Stimulated activated CD8-positive, alpha-beta memory T cell treated with anti-CD3 and anti-CD28 coated beads, Interleukin-2, amount 100 ng/mL, for 48 hours (primary cell): ENCODE results near the gene ITGB6.

ENCODE experiments used
- DNase-seq, 2 donors: peaks; one replicate each; pipeline ENCODE4 v3.0.0-alpha.2; 2020; ENCODE audit warnings: low read depth in 2 of 2

Gene ITGB6

DNA sequence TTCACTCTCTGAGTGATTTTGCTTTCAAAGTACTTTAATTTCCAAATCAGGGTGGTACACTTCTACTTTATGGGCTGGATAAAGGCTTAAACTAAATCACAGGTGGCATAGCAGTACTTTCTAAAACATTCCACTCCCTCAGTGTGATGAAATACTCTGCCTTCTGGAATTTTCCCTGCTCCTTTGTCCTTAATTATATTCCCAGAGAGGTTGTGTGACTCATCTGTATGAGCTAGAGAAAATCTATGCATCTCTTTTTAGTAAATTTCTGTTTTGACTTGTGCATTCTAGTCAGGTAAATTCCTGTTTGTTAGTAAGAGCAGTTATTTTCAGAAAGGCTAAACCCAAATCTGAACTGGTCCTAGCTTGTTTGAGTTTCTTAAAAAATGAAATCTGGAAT, 108.7 kb downstream of the ITGB6 start:
- DNase-seq, result no peak

DNA sequence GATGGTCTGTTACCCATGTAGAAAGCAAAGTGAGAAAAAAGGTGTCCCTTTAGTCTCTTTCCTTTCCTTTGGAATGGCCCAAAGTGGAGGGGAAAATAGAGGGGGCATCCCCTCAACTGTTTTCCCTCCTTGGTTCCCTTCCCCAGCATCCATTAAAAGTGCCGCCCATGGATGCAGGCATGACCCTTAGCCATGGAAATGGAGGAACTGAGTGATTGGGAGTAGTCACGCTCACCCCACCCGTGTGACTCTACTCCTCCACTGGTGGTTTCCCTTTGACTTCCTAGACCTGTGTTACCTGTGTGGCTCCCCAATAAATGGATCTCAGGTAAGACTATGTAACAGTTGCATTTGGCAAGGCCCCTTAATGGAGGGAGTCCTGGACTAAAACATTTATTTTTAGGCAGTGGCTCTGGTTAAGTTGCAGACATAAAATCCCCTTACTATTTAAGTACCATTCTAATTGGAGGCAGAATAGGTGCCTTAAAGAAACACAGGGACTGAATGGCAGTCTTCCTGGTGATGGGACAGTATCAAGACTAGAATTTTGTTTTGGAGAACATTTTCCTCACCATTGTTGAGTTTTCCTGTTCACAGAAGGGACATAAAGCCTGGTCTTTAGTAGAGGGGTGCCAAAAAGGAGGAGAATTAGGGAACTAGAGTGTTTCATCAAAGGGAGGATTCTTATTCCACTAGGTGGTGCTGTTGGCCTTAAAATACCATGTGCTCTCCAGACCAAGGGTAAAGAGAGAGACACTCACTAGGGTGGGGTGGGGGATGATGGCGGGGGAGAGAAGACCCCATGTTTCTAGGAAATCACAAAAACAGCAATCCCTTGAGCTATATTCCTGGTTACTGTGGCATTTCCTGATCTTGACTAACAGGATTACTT, 112.0 kb downstream of the ITGB6 start:
- DNase-seq, result no peak

DNA sequence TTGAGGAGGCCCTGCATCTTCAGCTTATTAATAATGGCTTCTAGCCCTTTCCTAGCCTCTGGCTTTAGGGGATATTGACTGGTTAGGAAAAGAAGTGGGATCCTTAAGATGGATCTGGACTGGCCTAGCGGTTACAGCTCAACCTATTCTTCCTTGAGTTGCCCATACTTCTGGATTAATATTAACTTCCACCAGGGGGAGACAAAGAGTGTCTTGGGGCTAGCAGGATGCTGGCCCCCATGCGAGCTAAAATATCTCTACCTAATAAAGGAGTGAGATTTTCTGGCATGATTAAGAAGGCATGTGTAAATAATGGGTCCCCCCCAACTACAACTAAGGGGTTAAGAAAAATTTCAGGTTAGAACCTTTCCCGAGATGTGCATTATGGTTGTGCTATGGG, 114.4 kb downstream of the ITGB6 start:
- DNase-seq, result no peak

DNA sequence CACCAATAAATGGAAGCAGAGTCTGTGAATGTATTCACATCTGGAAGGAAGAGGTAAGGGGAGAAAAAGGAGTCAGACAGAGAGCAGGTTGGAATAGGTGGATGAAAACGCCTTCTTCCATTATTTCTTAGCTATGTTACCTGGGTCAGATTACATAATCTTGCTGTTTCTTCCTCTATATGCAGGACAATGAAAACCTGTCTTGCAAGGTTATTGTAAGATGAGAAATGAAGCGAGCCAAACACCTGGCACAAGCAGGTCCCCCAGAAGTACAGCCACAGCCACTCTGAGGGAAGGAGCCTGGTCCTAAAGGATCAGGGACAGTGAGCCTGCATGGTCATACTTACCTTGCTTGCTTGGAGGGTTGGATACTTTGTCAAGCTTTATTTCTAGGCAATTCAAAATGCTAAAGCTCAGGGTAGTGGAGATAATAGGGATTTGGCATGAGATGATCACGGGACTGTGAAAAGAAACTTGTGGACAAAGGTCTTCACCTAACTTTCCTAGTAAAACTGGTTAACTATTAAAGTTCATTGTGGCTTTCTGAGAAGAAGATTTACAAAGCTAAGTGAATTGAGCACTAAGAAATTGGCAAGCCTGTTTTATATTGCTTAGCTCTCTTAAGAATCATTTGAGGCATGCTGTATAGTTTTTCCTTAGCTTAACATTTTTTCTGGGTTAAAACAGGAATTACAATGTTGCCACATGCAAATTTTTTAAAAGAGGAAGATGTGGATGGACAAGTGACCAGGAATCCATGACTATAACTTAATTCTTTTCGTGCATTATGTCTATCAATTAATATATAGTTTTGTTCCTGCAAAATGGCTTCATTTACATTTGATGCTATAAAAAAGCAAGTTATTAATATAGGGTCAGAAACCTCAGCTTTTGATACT, 121.9 kb downstream of the ITGB6 start:
- DNase-seq, result no peak

DNA sequence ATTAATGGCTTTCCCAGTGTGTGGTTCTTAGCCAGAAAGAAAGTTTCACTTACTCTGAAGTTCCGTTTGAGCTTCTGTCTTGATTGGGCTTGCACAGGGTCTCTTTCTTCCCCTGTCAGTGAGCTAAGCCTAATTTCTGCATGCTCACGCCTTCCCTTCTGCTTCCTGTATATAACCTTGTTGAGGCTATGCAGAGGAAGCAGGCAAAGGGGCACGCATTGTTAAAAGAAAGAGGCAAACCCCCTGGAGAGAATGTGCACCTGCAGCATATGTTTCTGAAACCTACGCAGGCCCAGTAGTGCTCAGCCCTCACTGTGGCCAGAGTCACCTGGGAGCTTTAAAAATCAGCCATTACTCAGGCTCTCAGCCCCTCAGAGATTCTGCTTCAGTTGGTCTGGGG, 123.2 kb downstream of the ITGB6 start:
- DNase-seq, result no peak

DNA sequence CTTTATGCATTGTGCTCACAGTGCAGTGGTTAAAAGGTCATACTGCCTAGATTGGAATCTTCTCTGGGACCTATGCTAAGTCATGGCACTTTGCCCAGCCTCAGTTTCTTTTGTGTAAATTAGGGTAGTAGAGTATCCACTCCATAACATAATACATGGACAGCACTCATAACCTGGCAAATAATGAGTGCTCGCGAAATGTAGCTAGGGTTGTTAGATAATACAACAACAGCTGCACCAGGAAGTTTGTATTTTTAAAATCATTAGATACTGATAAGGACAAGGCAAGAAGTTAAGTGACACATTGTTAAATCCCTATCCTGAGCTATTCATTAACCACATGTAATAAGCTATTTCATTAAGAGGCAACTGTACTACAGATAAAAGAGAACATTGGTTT, 123.8 kb downstream of the ITGB6 start:
- DNase-seq, result no peak

DNA sequence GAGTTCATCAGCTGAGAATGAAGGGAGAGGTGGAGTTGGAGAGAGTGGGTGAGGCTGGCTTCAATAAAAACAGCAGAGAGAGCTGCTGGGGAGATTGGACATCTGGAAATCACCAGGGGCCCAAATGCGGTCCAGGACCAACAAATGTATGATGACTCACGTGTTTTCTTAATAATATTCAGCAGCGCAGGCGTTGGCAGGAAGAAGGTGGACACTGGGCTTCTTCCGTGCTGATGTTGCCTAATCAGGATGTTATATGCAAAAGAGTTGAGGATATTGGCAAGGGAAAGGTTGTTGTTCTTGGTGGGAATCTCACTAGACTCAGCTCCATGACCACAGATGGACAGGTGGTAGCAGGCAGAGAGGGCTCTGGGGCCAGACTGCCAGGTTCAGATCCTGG, 124.9 kb downstream of the ITGB6 start:
- DNase-seq, result no peak

DNA sequence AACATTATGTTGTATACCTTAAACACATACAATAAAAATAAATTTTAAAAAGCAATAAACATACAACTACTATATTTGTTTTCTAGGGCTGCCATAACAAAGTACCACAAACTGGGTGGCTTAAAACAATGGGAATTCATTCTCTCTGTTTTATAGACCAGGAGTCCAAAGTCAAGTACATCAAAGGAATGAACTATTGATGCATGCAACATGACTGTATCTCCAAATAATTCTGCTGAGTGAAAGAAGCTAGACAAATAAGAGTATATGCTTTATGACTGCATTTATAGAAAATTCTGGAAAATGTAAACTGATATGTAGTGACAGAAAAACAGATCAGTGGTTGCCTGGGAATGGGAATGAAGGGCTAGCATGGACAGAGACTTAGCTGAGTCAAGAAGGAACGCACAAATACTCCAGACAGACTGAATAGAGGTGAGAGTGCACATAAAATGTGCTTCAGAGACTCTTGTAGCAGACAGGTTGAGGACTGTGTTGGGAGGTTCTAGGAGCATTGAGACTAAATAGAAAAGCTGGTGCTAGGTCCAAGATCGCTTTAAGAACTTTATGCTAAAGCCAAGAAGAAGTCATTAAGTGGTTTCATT, 126.7 kb downstream of the ITGB6 start:
- no peak for DNase-seq

DNA sequence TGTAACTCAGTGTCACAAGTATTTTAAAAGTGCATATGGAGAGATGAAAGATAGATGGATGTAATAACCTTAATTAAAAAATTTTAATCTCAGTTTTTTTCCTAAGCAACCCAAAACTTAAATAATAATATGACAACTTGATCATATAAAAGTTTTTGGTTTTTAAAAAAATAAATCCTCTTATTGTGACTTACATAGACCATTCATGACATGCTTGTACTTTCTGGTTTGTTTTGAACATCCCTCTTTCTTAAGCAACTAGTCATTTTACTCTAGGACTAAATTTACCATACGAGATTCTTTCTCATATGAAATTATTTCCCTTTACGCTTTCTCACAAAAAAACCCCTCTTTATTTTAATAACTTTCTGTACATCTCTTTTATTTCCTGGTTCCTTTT, 131.2 kb downstream of the ITGB6 start:
- DNase-seq, result no peak

DNA sequence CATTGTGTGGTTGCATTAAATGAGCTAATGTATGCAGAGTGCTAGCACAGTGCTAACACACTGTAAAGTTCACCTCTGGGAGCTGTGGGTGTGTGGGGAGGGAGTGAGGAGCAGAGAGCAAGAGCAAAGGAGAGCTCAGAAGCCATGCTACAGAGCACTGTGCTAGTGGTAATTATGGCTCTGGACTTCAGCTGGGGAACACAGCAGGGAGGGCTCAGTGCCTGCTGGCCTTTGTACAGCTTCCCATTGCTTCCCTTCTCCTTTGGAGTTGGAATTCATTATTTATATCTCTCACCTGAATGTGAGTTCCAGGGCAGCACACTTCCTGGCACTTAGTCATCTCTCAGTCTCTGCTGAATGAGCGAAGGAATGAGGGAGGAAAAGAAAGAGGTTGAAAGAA, 135.2 kb downstream of the ITGB6 start:
- DNase-seq, result no peak

DNA sequence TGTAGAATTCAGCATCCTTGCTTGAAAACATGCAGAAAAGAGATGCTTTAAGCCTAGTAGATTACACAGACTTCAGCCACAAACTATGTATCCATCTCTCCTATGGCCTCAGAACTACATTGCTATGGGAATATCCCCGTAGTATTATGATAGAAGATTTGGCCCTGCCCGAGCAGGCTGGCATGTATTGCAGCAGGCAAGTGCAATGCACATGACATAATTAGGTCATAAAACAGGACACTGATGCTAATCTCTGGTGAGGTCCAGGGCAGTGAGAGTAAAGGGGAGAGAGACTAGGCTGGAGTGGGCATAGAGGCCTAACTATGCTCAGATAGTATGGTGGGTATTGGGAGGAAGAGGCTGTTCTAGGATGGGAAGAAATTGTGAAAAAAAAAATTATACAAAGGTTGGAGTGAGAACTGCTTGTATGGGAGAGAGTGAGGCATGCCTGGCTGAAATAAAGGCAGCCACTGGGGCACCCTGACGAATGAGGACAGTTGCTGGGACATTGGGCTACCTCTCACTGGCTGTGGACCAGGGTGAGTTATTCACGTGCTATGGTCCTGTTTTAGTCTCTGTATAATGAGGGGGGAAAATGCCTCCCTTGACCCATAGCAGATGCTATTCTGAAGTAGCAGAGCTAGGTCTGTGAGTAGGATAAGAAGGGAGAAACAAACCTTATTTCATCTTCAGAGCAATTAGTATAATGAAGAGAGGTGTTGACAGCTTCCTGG, 136.0 kb downstream of the ITGB6 start:
- no peak for DNase-seq

DNA sequence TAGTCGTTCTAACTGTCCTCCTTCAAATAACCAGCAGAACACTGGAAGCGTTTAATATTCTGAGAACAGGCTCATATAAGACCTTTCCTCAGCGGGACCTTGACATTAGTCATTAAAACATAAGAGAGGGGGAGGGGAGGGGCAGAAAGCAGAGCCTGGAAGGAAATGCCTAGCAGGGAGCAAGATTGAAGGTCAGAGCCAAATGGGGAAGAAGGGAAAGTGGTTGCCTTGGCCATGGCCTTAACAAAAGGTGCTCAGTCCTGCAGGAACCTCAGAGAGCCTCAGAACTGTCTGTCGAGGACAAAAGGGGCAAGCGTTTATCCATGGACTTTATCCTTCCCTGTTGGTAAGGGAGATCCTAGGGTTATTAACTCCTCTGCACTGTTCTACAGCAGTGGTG, 136.8 kb downstream of the ITGB6 start:
- no peak for DNase-seq

DNA sequence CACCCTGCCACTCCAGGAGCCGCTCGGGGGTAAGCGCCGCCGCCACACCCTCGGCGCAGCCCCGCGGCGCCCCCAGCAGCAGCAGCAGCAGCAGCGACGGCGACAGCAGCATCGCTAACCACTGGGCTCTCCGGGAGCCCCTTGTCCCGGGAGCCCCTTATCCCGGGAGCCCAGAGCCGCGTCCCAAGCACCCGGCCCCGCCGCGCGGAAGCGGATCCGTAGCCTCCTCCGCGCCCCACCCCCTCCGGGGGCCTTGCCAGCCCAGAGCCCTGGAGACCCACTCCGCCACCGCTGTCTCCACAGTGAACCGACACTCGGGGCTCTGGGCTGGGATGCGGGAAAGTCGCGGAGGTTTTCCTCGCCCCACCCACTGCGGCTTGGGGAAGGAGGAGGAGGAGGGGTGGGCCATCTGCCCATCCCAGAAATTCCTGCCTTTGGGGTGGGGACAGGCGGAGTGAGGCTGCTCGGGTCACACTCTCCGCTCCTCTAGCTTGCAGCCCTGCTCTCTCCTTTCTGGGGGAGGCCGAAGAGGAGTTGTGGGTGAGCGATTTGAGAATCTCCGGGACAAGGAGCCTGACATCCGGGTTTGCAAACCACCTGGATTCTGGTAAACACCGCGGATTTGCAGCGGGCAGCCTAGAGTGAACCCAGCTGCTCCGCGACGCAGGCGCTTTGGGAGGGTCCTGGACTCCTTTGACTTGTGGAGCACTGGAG, 137.6 kb downstream of the ITGB6 start, which contains the start of gene PLA2R1:
PLA2R1 (minus strand) TSS at position 324 of the 714 bp plus-strand sequence; CDS start at position 112, 212 bp downstream.
- DNase-seq, result no peak

DNA sequence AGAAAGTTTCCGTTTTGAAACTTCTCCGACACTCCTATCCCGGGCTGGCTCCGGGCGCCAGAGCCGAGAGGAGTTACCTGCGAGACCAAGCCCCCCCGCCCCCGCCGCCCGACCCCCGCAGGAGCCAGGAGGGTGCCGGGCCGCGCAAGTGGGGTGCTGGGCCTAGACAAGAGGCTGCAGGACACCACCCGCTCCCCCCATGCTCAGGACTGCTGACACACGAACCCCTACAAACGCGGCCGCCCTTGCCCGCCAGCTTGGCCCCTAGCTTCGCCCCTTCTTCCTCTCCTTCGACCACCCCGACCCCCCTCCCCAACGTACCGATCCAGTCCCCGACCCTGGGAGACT, 138.2 kb downstream of the ITGB6 start:
- no peak for DNase-seq

DNA sequence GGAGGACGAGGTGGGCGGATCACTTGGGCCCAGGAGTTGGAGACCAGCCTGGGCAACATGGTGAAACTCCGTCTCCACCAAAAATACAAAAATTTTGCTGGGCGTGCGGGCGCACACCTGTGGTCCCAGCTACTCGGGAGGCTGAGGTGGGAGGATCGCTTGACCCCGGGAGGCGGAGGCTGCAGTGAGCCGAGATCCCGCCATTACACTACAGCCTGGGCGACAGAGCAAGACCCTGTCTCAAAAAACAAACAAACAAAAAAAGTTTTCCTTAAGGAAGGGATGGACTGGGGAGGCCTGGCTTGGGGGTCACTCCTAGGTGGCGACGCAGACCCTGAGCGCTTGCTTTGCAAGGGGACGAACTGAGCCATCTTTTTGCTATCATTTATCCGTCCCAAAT, 138.5 kb downstream of the ITGB6 start:
- no peak for DNase-seq

DNA sequence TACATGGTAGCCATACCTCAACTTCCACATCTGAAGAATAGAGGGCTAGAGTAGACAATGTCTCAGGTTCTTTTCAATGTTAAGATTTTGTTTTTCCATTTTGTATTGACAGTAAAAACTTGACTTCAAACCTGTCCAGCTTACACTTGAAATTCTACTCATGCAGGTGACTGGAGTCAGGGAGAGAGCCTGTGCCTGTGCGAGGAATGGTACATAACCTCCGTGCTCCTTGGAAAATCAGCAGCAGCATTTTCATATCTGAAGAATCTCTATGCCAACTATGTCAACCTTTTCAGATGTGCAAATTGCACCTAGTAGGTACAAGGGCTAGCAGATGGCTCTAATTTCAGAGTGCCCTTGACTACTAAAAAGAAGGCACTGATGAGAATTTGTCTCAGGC, 139.8 kb downstream of the ITGB6 start:
- no peak for DNase-seq

DNA sequence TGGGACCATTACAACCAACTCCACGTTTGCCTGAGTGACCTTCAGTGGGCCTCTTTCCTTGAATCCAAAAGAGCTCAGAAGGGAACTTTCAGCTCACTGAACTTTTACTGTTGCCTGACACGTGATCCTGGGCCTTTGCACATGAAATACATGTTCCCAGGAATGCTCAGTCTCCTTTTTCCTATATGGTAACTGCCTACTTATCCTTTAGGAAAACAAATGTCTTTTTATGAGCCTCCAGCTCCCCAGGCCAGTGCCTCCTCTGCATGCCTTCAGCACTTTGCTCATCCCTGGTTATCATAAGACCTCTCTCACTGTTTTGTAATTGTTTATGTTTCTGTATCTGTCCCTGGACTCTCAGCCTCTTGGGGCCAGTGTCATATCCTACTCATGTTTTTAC, 142.7 kb downstream of the ITGB6 start:
- DNase-seq, result no peak

DNA sequence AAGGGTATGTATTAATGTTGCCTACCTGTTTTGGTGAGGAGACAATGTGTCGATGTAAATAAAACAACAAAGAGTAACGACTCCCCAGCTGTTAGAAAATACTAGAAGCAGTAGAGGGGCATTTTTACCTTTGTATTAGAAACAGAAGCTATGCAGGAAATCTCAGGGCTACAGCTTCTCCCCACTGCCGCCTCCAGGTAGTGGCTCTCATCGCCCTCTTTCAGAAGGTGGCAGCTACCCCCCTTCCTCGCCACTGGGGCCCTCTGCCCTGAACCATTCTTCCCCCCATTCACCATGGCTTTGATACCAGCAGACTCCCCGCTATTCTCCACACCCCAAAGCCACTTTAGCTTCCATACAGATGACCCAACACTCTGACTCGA, 144.4 kb downstream of the ITGB6 start:
- DNase-seq, result no peak

DNA sequence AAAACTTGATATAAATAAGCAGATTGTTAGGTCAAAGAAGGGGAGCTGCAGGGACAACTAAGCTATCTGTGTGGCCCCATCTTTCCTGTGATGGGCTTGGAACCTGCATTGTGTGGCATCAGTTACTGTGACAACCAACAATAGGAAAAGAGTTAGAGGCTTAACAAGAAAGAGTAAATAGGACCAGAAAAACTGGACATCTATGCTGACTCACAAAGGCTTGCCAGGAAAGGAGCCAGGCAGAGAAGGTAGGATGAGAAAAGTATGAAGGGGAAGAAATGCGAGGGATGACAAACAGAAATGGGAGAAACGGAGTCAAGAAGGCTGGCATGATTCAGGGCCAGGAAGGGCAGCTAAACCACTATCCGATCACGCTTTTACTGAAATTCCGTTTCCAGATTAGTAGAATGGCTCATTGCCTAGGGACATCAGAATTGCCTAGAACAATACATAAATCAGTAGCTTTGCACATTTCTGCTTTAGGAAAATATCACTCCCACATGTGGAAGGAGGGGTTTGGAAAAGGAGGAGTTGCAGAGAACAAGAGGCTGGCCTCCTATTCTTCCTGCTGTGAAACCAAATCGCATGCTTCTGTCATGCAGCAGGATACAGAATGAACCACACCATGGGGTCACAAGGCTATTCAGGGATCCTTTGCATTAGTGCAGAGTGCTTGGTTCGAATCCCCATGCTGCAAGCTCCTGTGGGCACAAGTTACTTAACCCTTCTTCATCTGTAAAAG, 144.9 kb downstream of the ITGB6 start:
- no peak for DNase-seq

DNA sequence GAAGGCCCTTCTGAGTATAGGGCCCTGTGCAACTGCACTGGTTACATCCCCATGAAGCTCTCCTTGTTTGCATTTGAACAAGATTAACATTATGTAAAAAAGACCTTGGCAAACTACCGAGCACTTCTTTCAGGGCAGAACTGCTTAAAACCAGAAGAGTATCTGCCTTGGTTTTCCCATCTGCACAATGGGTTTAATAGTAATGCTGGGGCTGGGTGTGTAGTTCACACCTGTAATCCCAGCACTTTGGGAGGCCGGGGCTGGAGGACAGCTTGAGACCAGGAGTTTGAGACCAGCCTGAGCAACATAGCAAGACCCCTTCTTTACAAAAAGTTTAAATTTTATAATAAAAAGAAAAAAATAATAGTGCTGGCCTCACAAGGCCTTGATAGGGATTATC, 146.1 kb downstream of the ITGB6 start:
- DNase-seq, result no peak
